GM23338 (cell line): ENCODE results near the gene PTPN12.

ENCODE experiments used
- CREB1 ChIP-seq: fragments of 250-450 bp; sonication (Bioruptor Pico); IDR thresholded peaks from 2 replicates; pipeline ENCODE4 v1.5.0; 2020; ENCODE audit warnings: low read depth, mild to moderate bottlenecking, moderate library complexity
- EZH2 ChIP-seq: fragments of 200-600 bp; sonication (generic); IDR thresholded peaks from one replicate; pipeline ENCODE4 v1.8.0; 2017; ENCODE audit warnings: antibody characterized with exemption, mild to moderate bottlenecking, low read depth; ENCODE audit not compliant: unreplicated experiment
- EZH2phosphoT487 ChIP-seq: fragments of 200-600 bp; sonication (generic); IDR thresholded peaks from one replicate; pipeline ENCODE4 v1.8.1; 2018; ENCODE audit warnings: antibody characterized with exemption; ENCODE audit not compliant: unreplicated experiment
- JUNB ChIP-seq: IDR thresholded peaks from one replicate; pipeline ENCODE4 v1.6.1; 2016; ENCODE audit warnings: antibody characterized with exemption; ENCODE audit not compliant: unreplicated experiment
- POLR2AphosphoS5 ChIP-seq: IDR thresholded peaks from 2 replicates; pipeline ENCODE4 v1.6.1; 2016; ENCODE audit warnings: antibody characterized with exemption, low read depth
- TF ChIP-seq, protein P1 (sequence below), 2 experiments: fragments of 200-600 bp in 1 of 2; sonication (generic) in 1 of 2; conservative IDR thresholded peaks; 2 replicates each; pipeline versions ENCODE4 v1.5.1 to v1.6.1; 2016 to 2017; ENCODE audit warnings: antibody characterized with exemption in 2 of 2, low read depth in 2 of 2, mild to moderate bottlenecking in 2 of 2, moderate library complexity in 1 of 2
- TF ChIP-seq, protein P2 (sequence below): fragments of 250-450 bp; sonication (Bioruptor Pico); IDR thresholded peaks from 2 replicates; pipeline ENCODE4 v1.5.0; 2020; ENCODE audit warnings: mild to moderate bottlenecking, moderate library complexity
- TF ChIP-seq, protein P3 (sequence below): IDR thresholded peaks from one replicate; pipeline ENCODE4 v1.6.1; 2018; ENCODE audit warnings: antibody characterized with exemption; ENCODE audit not compliant: unreplicated experiment
- TF ChIP-seq, protein P4 (sequence below): IDR thresholded peaks from 2 replicates; pipeline ENCODE4 v1.6.1; 2016; ENCODE audit warnings: antibody characterized with exemption

DNA sequence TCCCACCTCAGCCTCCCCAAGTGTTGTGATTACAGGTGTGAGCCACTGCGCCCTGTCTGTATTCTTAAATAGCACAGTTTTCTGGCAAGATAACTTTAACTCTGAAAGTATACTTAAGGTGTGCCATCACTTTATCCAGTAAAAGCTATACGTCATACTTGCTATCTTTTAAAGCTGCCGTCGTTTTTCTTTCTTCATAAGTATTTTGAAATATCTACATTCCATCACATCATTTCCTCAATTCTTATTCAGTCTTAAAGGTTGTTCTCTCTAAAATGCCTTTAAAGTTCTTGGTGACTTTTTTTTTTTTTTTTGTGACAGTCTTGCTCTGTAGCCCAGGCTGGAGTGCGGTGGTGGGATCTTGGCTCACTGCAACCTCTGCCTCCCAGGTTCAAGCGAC lies 34.7 kb downstream of the PTPN12 start:
- TF ChIP-seq, protein P1, sequence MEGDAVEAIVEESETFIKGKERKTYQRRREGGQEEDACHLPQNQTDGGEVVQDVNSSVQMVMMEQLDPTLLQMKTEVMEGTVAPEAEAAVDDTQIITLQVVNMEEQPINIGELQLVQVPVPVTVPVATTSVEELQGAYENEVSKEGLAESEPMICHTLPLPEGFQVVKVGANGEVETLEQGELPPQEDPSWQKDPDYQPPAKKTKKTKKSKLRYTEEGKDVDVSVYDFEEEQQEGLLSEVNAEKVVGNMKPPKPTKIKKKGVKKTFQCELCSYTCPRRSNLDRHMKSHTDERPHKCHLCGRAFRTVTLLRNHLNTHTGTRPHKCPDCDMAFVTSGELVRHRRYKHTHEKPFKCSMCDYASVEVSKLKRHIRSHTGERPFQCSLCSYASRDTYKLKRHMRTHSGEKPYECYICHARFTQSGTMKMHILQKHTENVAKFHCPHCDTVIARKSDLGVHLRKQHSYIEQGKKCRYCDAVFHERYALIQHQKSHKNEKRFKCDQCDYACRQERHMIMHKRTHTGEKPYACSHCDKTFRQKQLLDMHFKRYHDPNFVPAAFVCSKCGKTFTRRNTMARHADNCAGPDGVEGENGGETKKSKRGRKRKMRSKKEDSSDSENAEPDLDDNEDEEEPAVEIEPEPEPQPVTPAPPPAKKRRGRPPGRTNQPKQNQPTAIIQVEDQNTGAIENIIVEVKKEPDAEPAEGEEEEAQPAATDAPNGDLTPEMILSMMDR (conservative IDR thresholded peaks at IDR 0.05; ENCODE audit: low read depth in 2 of 2), result no peak
- no peak for TF ChIP-seq POLR2AphosphoS5
- TF ChIP-seq EZH2, result no peak
- TF ChIP-seq, protein P2, sequence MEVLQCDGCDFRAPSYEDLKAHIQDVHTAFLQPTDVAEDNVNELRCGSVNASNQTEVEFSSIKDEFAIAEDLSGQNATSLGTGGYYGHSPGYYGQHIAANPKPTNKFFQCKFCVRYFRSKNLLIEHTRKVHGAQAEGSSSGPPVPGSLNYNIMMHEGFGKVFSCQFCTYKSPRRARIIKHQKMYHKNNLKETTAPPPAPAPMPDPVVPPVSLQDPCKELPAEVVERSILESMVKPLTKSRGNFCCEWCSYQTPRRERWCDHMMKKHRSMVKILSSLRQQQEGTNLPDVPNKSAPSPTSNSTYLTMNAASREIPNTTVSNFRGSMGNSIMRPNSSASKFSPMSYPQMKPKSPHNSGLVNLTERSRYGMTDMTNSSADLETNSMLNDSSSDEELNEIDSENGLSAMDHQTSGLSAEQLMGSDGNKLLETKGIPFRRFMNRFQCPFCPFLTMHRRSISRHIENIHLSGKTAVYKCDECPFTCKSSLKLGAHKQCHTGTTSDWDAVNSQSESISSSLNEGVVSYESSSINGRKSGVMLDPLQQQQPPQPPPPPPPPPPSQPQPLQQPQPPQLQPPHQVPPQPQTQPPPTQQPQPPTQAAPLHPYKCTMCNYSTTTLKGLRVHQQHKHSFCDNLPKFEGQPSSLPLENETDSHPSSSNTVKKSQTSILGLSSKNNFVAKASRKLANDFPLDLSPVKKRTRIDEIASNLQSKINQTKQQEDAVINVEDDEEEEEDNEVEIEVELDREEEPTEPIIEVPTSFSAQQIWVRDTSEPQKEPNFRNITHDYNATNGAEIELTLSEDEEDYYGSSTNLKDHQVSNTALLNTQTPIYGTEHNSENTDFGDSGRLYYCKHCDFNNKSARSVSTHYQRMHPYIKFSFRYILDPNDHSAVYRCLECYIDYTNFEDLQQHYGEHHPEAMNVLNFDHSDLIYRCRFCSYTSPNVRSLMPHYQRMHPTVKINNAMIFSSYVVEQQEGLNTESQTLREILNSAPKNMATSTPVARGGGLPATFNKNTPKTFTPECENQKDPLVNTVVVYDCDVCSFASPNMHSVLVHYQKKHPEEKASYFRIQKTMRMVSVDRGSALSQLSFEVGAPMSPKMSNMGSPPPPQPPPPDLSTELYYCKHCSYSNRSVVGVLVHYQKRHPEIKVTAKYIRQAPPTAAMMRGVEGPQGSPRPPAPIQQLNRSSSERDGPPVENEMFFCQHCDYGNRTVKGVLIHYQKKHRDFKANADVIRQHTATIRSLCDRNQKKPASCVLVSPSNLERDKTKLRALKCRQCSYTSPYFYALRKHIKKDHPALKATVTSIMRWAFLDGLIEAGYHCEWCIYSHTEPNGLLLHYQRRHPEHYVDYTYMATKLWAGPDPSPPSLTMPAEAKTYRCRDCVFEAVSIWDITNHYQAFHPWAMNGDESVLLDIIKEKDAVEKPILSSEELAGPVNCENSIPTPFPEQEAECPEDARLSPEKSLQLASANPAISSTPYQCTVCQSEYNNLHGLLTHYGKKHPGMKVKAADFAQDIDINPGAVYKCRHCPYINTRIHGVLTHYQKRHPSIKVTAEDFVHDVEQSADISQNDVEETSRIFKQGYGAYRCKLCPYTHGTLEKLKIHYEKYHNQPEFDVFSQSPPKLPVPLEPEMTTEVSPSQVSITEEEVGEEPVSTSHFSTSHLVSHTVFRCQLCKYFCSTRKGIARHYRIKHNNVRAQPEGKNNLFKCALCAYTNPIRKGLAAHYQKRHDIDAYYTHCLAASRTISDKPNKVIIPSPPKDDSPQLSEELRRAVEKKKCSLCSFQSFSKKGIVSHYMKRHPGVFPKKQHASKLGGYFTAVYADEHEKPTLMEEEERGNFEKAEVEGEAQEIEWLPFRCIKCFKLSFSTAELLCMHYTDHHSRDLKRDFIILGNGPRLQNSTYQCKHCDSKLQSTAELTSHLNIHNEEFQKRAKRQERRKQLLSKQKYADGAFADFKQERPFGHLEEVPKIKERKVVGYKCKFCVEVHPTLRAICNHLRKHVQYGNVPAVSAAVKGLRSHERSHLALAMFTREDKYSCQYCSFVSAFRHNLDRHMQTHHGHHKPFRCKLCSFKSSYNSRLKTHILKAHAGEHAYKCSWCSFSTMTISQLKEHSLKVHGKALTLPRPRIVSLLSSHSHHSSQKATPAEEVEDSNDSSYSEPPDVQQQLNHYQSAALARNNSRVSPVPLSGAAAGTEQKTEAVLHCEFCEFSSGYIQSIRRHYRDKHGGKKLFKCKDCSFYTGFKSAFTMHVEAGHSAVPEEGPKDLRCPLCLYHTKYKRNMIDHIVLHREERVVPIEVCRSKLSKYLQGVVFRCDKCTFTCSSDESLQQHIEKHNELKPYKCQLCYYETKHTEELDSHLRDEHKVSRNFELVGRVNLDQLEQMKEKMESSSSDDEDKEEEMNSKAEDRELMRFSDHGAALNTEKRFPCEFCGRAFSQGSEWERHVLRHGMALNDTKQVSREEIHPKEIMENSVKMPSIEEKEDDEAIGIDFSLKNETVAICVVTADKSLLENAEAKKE (CRISPR knock-in tag), result no peak
- TF ChIP-seq, protein P3, sequence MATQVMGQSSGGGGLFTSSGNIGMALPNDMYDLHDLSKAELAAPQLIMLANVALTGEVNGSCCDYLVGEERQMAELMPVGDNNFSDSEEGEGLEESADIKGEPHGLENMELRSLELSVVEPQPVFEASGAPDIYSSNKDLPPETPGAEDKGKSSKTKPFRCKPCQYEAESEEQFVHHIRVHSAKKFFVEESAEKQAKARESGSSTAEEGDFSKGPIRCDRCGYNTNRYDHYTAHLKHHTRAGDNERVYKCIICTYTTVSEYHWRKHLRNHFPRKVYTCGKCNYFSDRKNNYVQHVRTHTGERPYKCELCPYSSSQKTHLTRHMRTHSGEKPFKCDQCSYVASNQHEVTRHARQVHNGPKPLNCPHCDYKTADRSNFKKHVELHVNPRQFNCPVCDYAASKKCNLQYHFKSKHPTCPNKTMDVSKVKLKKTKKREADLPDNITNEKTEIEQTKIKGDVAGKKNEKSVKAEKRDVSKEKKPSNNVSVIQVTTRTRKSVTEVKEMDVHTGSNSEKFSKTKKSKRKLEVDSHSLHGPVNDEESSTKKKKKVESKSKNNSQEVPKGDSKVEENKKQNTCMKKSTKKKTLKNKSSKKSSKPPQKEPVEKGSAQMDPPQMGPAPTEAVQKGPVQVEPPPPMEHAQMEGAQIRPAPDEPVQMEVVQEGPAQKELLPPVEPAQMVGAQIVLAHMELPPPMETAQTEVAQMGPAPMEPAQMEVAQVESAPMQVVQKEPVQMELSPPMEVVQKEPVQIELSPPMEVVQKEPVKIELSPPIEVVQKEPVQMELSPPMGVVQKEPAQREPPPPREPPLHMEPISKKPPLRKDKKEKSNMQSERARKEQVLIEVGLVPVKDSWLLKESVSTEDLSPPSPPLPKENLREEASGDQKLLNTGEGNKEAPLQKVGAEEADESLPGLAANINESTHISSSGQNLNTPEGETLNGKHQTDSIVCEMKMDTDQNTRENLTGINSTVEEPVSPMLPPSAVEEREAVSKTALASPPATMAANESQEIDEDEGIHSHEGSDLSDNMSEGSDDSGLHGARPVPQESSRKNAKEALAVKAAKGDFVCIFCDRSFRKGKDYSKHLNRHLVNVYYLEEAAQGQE, result no peak
- TF ChIP-seq EZH2phosphoT487, result no peak
- TF ChIP-seq CREB1, result no peak
- TF ChIP-seq JUNB, result no peak
- TF ChIP-seq, protein P4, sequence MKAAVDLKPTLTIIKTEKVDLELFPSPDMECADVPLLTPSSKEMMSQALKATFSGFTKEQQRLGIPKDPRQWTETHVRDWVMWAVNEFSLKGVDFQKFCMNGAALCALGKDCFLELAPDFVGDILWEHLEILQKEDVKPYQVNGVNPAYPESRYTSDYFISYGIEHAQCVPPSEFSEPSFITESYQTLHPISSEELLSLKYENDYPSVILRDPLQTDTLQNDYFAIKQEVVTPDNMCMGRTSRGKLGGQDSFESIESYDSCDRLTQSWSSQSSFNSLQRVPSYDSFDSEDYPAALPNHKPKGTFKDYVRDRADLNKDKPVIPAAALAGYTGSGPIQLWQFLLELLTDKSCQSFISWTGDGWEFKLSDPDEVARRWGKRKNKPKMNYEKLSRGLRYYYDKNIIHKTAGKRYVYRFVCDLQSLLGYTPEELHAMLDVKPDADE, result no peak
